Neural cell (in vitro differentiated cells): ENCODE data around the gene BAIAP2L1. TPM values are rescaled to one million over a fixed set of nuclear protein-coding genes. Genes with fewer than 3 reads are reported as not detected.

Experiments
- H2AFZ ChIP-seq: fragments of 200-600, 300-800 bp; sonication (generic), shearing (Covaris generic); 2 replicates; pipeline ENCODE4 v1.6.0; 2014; ENCODE audit warnings: low read depth, mild to moderate bottlenecking, antibody characterized with exemption, low read length, moderate library complexity
- H3F3A ChIP-seq: fragments of 200-600 bp; shearing (Covaris generic); 2 replicates; pipeline ENCODE4 v1.6.1; 2016; ENCODE audit warnings: mild to moderate bottlenecking, moderate library complexity, mixed read lengths, antibody characterized with exemption, low read length; ENCODE audit not compliant: insufficient read depth, poor library complexity, severe bottlenecking
- H3K27ac ChIP-seq: fragments of 200-600, 300-800 bp; sonication (generic), shearing (Covaris generic); 2 replicates; pipeline ENCODE4 v1.5.1; 2014; ENCODE audit warnings: mild to moderate bottlenecking, low read length, moderate library complexity
- H3K27me3 ChIP-seq: fragments of 300-800, 200-600 bp; sonication (generic), shearing (Covaris generic); 2 replicates; pipeline ENCODE4 v1.6.0; 2014; ENCODE audit warnings: mild to moderate bottlenecking, low read depth, low read length, moderate library complexity; ENCODE audit not compliant: insufficient read depth
- H3K36me3 ChIP-seq: fragments of 300-800, 200-600 bp; sonication (generic), shearing (Covaris generic); 2 replicates; pipeline ENCODE4 v1.5.1; 2014; ENCODE audit warnings: mild to moderate bottlenecking, antibody characterized with exemption, low read length, moderate library complexity; ENCODE audit not compliant: insufficient read depth
- H3K4me2 ChIP-seq: fragments of 300-800, 200-600 bp; sonication (generic), shearing (Covaris generic); 2 replicates; pipeline ENCODE4 v1.6.0; 2014; ENCODE audit warnings: mild to moderate bottlenecking, low read length
- H3K4me3 ChIP-seq: fragments of 300-800, 200-600 bp; sonication (generic), shearing (Covaris generic); 2 replicates; pipeline ENCODE4 v1.5.1; 2014; ENCODE audit warnings: mild to moderate bottlenecking, low read length, moderate library complexity
- H3K79me2 ChIP-seq: fragments of 200-600 bp; shearing (Covaris generic); replicated peaks from 2 replicates; pipeline ENCODE4 v1.6.0; 2014; ENCODE audit warnings: mild to moderate bottlenecking, low read length, moderate library complexity; ENCODE audit not compliant: insufficient read depth
- H3K9ac ChIP-seq: fragments of 300-800, 200-600 bp; sonication (generic), shearing (Covaris generic); 2 replicates; pipeline ENCODE4 v1.6.1; 2016; ENCODE audit warnings: mild to moderate bottlenecking, low read length, mixed read lengths
- H3K9me2 ChIP-seq: fragments of 200-600 bp; shearing (Covaris generic); 2 replicates; pipeline ENCODE4 v1.6.1; 2016; ENCODE audit warnings: mild to moderate bottlenecking, low read length, mixed read lengths; ENCODE audit not compliant: insufficient read depth
- H3K9me3 ChIP-seq: fragments of 200-600, 300-800 bp; sonication (generic), shearing (Covaris generic); 2 replicates; pipeline ENCODE4 v1.6.1; 2016; ENCODE audit warnings: mild to moderate bottlenecking, mixed run types, low read length, moderate library complexity, mixed read lengths
- H4K20me1 ChIP-seq: fragments of 200-600 bp; shearing (Covaris generic); 2 replicates; pipeline ENCODE4 v1.6.1; 2016; ENCODE audit warnings: mild to moderate bottlenecking, mixed run types; ENCODE audit not compliant: insufficient read depth
- CTCF ChIP-seq: fragments of 450-650 bp; IDR thresholded peaks from 2 replicates; pipeline ENCODE4 v1.5.1; 2014; ENCODE audit warnings: antibody characterized with exemption, mild to moderate bottlenecking, moderate library complexity; ENCODE audit not compliant: poor library complexity, severe bottlenecking
- EP300 ChIP-seq: fragments of 450-650 bp; conservative IDR thresholded peaks from 2 replicates; pipeline ENCODE4 v1.6.1; 2014; ENCODE audit warnings: antibody characterized with exemption, mild to moderate bottlenecking, moderate library complexity; ENCODE audit not compliant: poor library complexity, severe bottlenecking
- EZH2 ChIP-seq: fragments of 200-600, 300-800 bp; shearing (Covaris generic), sonication (generic); IDR thresholded peaks from 2 replicates; pipeline ENCODE4 v1.6.1; 2014; ENCODE audit warnings: antibody characterized with exemption, low read length, borderline replicate concordance, mild to moderate bottlenecking; ENCODE audit not compliant: insufficient read depth, poor library complexity, severe bottlenecking
- MXI1 ChIP-seq: fragments of 450-650 bp; conservative IDR thresholded peaks from 2 replicates; pipeline ENCODE4 v1.6.1; 2014; ENCODE audit warnings: antibody characterized with exemption, mild to moderate bottlenecking; ENCODE audit not compliant: poor library complexity, severe bottlenecking
- POLR2AphosphoS5 ChIP-seq: IDR thresholded peaks from 2 replicates; pipeline ENCODE4 v1.6.1; 2012
- RAD21 ChIP-seq: fragments of 450-650 bp; conservative IDR thresholded peaks from 2 replicates; pipeline ENCODE4 v1.6.1; 2014; ENCODE audit warnings: antibody characterized with exemption, mild to moderate bottlenecking, moderate library complexity
- REST ChIP-seq: IDR thresholded peaks from 2 replicates; pipeline ENCODE4 v1.6.1; 2012; ENCODE audit warnings: borderline replicate concordance
- SMC3 ChIP-seq: fragments of 450-650 bp; conservative IDR thresholded peaks from 2 replicates; pipeline ENCODE4 v1.6.1; 2014; ENCODE audit warnings: antibody characterized with exemption, mild to moderate bottlenecking, moderate library complexity; ENCODE audit not compliant: poor library complexity
- TAF1 ChIP-seq: IDR thresholded peaks from 2 replicates; pipeline ENCODE4 v1.6.1; 2012; ENCODE audit warnings: low read depth
- polyA plus RNA-seq: library from polyadenylated mRNA; depleted of rRNA; stranded (reverse); fragments of >200 nt; gene quantifications from 2 replicates; pipeline ENCODE4 v1.2.3, GENCODE V29; 2014

Gene BAIAP2L1
- polyA plus RNA-seq, 1 donor from 2014 or later, result not detected

- H2AFZ ChIP-seq, result no peak overlapping the region
- H3K9me3 ChIP-seq, result no peaks in the 10 kb centered on the region
- H3F3A ChIP-seq, result no peaks in the 10 kb centered on the region
- no peaks in the 10 kb centered on the region for H4K20me1 ChIP-seq
- H3K9me2 ChIP-seq, result no peaks in the 10 kb centered on the region
- no peak overlapping the region for H3K4me3 ChIP-seq
- no peaks in the 10 kb centered on the region for H3K27me3 ChIP-seq
- TF ChIP-seq EZH2, result no peak
- TF ChIP-seq EP300, result no peak
- TF ChIP-seq MXI1, result no peak
- no peak for TF ChIP-seq RAD21
- TF ChIP-seq CTCF, result no peak
- no peak for TF ChIP-seq TAF1
- TF ChIP-seq POLR2AphosphoS5, result no peak
- no peak for TF ChIP-seq SMC3
- no peak for TF ChIP-seq REST
- no peaks in the 10 kb centered on the region for H3K36me3 ChIP-seq
- no peak overlapping the region for H3K27ac ChIP-seq
- H3K79me2 ChIP-seq, result no peaks in the 10 kb centered on the region
- no peak overlapping the region for H3K4me2 ChIP-seq
- no peak overlapping the region for H3K9ac ChIP-seq
Observed at GRCh38 chr7:98338441-98338840, 62.4 kb downstream of the BAIAP2L1 start.

- no peak overlapping the region for H2AFZ ChIP-seq
- TF ChIP-seq MXI1 (no peak), REST (no peak), POLR2AphosphoS5 (no peak), RAD21 (no peak), EZH2 (no peak), CTCF (no peak), EP300 (no peak), SMC3 (no peak), TAF1 (no peak)
- no peaks in the 10 kb centered on the region for H3K9me2 ChIP-seq
- H4K20me1 ChIP-seq, result no peaks in the 10 kb centered on the region
- no peaks in the 10 kb centered on the region for H3K9me3 ChIP-seq
- no peaks in the 10 kb centered on the region for H3K27me3 ChIP-seq
- H3K9ac ChIP-seq, result no peak overlapping the region
- H3K36me3 ChIP-seq, result no peaks in the 10 kb centered on the region
- no peaks in the 10 kb centered on the region for H3F3A ChIP-seq
- no peaks in the 10 kb centered on the region for H3K79me2 ChIP-seq
- no peak overlapping the region for H3K27ac ChIP-seq
- no peak overlapping the region for H3K4me2 ChIP-seq
- H3K4me3 ChIP-seq, result no peak overlapping the region
Observed at GRCh38 chr7:98335411-98335977, 65.4 kb downstream of the BAIAP2L1 start.
